AG09319 (cell line): ENCODE results near the gene CLOCK.

ENCODE experiments used
- DNase-seq: peaks from one replicate; pipeline ENCODE4 v3.0.0-alpha.2; 2010; ENCODE audit warnings: low read depth; ENCODE audit errors: extremely low read depth
- CTCF ChIP-seq: IDR thresholded peaks from 2 replicates; pipeline ENCODE4 v1.5.1; 2011; ENCODE audit warnings: low read depth, mild to moderate bottlenecking, inconsistent platforms, low read length, moderate library complexity

The CLOCK gene

GRCh38 chr4:55397126-55397436 lies 149.6 kb downstream of the CLOCK start:
- no peak for DNase-seq
- TF ChIP-seq CTCF = no peak

- TF ChIP-seq CTCF = no peak
- DNase-seq = no peak
Observed at GRCh38 chr4:55396308-55397125, 150.2 kb downstream of the CLOCK start.

GRCh38 chr4:55395529-55396307 lies 151.0 kb downstream of the CLOCK start, which contains the start of gene TMEM165:
Gene TMEM165 (plus strand): TSS chr4:55395957. CDS start chr4:55396190, 233 bp downstream.
- no peak for TF ChIP-seq CTCF
- DNase-seq = no peak

- DNase-seq = no peak
- TF ChIP-seq CTCF = peak; percentile 17
Observed at GRCh38 chr4:55395218-55395528, 151.5 kb downstream of the CLOCK start.

- no peak for TF ChIP-seq CTCF
- DNase-seq = no peak
Observed at GRCh38 chr4:55393461-55394320, 153.0 kb downstream of the CLOCK start.

GRCh38 chr4:55386840-55387239 lies 159.9 kb downstream of the CLOCK start:
- no peak for TF ChIP-seq CTCF
- no peak for DNase-seq
